Inflammatory macrophage (primary cell): ENCODE results near the gene DIO2.

Experiments
- DNase-seq, 2 donors: peaks; one replicate each; pipeline ENCODE4 v3.0.0-alpha.2; 2020 to 2022
- total RNA-seq, 18 experiments: gene quantifications; one replicate each; lab custom pipeline; 2026; ENCODE audit warnings: mixed read lengths in 6 of 18, inconsistent platforms in 2 of 18; lab: John Stamatoyannopoulos, UW

The DIO2 gene
- total RNA-seq = 0 to 0.21 (median 0.04) reads per million in 18 experiments

DNA sequence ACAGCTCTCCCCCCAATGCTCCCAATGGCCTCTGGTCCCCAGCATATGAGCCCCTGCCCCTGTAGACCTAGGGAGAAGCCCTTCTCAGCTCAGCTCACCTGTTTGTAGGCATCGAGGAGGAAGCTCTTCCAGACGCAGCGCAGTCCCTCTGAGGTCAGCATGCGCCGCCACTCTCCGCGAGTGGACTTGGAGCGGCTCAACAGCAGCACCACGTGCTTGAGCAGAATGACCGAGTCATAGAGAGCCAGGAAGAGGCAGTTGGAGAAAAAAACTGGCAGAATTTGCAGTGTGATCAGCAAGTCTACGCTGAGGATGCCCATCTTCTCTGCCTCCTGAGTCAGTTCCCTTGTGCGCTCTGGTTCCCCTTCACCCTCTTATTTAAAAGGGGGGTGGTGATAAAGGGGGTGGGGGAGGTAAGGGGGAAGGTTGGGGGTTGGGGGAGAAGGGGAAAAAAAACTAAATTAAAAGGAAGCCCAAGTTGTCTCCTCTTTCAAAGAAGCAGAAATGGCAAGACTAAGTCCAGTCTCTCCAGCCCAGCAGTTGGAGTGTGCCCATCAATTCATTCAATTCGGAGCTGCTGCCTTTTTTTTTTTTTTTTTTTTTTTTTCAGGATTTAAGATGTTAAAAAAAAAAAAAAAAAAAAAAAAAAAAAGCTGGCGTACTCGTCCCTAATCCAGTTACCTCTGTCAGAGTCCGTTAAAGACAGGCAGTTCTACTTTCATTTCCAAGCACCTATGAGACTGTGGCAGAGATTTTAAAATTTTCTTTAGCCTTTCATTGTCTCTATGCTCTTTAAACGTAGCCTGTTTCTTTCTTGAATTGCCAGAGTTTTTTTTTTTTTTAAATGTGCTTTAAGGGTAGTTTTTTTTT is at the start of gene DIO2:
DIO2 (minus strand) TSS at position 352 of the 870 bp plus-strand sequence; CDS start at position 320, 32 bp downstream.
- no peak for DNase-seq

DNA sequence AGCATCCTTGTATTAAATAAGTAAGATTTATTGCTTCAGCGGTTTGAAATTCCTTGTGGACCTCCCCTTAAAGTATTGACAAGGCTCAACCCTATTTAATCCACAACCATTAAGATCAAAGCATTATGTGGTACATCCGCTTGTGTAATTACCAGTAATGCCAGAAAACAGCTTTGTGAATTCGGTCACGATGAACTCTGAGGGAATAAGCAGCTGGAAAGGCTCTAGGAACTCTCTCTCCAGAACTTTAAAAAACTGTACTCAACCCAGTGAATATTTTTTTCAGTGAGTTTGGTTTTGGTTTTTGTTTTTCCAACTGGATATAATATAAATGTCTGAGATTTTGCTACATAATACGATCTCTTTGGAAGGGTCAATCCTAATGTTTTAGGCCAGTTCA is 49.3 kb upstream of the DIO2 start:
- DNase-seq = no peak

DNA sequence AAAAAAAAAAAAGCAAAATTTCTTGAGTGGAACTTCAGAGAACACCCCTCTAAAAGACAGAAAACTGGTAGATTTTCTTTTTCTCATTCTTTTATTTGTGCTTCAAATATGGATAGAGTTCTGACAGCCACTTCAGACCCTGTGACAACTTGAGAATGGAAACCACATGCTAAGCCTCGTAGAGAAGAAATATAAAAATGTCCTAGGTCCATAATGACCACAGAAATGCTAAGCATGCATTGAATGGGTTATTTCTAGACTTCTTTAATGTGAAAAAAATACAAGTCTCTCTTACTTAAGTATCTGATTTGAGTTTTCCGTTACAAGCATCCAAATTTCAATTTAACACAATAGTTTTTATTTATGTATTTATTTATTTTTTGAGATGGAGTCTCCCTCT is 28.3 kb upstream of the DIO2 start:
- no peak for DNase-seq

DNA sequence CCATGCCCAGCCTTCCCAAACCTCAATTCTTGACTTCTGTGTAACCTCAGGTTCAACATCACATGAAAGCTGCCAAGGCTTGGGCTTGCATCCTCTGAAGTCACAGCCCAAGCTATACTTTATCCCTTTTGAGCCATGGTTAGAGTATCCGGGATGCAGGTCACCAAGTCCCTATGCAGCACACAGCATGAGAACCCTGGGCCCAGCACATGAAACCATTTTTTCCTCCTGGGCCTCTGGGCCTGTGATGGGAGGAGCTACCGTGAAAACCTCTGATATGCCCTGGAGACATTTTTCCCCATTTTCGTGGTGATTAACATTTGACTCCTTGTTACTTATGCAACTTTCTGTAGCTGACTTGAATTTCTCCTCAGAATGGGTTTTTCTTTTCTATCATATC is 25.8 kb upstream of the DIO2 start:
- DNase-seq = no peak

DNA sequence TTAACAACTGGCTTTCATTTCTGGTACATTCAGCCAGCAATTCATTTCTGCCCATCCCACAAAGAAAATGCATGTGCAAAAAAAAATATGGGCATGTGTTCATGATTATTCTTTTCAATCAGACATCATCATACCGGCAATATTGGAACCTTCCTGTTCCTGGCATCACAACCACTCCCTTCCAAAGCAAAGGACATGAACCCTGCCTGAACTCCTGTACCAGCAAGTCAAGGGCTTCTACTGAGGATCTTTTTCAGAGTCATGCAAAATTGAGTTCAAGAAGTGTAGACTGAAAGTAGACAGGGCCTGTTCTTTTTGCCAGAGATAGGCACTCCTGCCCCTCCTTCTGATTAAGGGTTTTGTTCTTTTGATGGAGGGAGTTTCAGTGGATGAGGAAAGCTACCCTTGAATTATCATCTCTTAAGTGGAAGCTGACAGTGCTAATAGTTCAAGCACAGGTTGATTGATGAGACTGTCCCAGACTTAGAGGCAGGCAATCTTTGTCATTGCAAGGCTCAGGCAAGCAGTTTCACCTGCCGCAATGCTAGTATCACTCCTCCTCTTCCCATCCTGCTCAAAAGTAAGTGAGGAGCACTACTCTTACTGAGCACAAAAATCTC is 22.3 kb upstream of the DIO2 start:
- DNase-seq = no peak

DNA sequence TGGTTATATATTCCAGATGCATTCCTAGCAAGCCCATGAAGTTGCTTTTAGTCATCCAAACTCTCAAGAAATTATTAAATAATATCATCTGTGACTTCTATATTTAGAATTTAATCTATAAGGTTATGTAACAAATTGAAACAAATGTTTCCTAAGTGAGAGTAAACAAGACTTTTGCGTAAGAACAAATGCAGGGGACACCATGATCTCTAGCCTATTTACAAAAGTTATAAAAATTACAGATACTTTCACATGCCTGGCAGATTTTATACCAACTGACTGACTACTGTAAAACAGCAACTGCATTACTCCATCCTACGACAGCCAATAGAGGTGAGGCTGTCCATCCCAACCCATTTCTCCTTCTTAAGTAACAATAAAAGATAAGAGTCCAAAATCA is 20.4 kb upstream of the DIO2 start:
- no peak for DNase-seq

DNA sequence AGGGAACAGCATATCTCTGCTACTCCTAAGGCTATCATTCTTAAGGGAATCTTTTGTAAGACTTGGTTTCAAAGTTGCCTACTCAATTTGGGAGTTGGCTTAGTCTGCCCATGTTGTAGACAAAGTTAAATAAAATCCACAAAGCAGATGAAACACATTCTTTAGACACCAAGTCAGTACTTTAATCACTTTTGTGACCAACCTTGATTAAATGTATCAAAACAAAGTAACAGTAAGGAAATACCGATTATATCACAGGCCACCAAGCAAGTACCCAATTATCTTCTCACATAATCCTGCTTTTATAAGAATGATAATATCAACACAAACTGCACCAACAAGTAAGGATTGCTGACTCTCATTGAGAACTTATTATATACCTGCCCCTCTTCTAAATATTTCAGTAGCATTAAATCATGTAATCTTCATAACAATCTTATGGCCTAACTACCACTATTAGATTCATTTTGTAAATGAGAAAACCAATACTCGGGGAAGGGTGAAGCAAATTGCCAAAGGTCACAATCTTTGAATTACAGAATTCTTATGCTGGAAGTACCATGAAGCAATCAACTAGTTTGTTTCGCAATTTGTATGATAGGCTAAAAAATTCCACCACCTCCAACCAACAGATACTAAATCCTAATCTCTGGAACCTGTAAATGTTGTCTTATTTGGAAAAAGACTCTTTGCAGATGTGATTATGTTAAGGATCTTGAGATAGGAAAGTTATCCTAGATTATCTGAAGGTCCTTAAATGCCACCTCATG is 12.6 kb upstream of the DIO2 start:
- DNase-seq = no peak

DNA sequence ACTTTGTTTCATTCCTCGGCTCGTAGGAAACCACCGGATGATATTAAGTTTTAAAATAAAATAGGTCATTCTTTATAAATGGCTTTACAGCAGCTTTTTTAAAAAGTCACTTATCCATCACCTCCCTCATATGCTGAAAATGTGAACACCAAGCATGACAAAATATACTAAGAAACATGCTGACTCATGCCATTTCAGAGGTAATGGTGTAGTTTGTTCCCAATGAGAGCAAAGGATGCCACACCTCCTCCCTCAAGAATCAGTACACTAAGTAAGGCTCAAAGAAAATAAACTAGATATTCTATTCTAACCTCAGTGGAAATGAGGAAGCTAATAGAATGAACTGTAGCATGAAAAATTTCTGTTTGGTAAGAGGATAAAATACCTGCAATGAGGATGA is 5.5 kb upstream of the DIO2 start:
- no peak for DNase-seq

DNA sequence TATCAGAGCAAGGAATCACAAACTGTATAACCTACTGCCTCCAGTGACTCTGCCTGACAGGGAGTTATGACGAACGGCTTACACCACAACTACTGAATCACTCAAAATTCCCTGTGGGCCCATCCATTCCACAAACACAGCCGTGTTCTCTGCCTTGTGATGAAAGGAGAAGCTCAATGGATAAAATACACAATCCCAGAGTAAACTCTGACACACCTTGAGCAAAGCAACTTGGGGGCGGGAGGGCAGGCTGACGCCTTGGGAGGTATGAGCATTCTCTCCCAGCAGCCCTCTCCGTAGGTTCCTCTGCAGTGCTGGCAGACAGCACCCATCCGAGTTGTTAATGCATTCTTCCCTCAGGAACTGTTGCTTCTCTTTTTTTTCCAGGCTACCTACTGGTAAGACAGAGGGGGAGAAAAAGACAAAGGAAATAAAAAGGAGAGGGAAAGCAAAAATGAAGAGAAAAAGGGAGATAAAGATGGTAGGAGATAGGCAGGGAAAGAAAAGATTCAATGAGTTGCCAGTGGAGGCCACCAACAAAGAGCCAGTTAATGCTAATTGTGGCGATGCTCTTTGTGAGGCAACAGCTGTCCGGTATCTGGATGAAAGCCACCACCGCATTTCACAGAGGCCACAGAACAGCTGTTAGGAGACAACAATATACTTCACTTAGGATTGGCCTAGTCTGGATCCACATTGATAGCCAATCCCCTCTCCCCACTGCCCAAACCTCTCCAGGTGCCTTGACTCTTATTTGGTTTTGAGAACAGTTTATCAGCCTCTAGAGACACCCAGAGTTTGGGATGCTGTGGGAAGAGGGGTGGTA is 4.7 kb upstream of the DIO2 start:
- no peak for DNase-seq

DNA sequence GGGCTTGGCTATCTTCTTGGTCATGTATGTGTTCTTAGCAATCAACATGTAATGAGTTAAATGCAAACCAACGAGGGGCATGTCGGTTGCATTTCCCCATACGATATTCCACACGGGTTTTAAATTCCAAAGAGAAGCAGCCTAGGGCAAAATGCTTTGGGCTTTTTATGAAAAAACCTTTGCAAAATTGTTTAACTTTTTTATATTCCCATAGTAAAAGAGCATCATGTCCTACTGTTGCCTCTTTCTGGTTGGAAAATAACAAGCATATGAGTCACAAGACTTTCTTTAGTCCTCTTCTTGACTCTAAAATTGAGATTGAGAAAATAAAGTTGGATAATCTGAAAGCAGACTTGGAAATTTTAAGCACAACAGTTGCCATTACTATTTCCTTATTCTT is 3.8 kb upstream of the DIO2 start:
- DNase-seq = no peak

DNA sequence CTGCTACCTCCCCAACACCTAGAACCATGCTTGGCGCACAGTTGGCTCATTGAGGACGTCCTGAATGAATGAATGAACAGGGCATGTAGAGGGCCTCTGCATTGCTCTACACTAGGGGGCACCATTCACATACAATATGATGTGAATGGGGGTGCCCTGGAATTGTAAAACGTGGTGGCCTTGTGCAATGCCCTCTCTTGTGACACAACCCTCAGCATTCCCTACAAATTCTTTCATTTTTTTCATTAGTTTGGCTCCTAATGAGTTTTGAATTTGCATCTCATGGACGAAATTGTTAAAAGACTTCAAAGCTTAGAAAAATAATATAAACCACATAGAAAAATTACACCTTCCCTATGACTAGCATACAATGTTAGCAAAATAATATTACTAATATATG is 2.3 kb upstream of the DIO2 start:
- DNase-seq = peak; percentile 4 to 41

DNA sequence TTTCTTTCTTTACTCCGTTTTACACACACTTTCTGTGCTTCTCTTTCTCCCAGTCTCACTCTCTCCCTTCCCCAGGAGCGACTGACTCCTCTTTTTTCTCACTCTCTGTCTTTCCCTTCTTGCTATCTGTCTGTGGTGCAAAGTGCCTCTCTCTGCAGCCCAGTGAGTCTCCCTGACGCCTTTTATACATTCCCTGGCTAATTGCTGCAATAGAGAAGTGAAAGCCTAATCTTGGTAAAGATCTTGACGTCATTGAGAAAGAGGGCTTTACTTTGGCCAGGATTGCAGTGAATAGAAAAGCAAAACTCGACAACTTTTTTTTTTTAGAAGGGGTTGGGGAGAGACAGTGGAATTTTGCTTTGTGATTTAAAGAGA is 706 bp upstream of the DIO2 start:
- DNase-seq = peak; percentile 4 to 28

DNA sequence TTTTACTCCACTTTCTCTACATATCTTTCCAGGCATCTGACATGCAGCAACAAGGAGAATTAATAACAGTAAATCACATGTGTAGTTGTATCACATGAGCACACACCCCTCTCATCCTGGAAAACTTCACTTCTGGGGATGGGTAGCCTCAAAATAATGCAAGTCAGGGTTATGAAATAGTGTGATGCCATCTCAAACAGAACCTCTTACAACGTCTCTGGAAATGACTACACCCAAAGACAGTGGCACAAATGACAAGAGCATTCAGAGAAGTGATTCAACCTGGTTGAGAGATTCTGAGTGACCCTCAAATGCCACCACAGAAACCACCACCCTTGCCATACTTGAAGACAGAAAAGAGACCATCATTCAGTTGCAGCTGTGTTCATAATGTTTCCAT is 2.8 kb downstream of the DIO2 start:
- DNase-seq = no peak

DNA sequence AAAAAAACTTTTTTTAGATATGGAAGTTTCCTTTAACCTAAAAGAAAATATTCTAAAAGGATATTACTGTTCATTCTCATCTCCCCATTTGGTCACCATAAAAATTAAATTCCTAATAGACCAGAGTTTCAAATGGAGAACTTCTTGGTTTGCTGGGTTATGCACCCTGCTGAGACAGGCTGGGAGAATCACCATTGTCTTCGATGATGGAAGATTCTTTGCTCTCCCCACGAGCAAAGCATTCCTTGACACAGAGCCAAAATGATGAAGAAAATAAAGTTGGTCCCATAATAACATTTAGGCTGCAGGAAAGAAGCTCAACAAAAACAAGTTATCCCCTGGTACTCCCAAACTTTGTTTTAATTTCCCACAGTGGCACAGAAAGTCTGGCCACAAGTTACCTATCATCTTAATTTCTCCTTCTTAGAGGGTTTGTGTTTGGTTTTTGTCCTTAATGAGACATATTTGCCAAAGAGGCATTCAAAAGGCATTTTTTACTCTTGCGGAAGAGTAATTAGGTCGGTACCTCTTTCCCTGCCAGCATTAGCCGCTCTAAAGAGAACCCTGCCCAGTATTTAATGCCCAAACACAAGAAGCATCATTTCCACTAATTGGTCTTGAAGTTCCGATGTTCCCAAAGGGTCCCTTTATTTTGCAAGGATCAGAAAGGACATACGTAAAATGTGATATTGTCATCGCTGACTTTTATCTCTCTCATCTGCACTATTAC is 4.8 kb downstream of the DIO2 start:
- DNase-seq = no peak

DNA sequence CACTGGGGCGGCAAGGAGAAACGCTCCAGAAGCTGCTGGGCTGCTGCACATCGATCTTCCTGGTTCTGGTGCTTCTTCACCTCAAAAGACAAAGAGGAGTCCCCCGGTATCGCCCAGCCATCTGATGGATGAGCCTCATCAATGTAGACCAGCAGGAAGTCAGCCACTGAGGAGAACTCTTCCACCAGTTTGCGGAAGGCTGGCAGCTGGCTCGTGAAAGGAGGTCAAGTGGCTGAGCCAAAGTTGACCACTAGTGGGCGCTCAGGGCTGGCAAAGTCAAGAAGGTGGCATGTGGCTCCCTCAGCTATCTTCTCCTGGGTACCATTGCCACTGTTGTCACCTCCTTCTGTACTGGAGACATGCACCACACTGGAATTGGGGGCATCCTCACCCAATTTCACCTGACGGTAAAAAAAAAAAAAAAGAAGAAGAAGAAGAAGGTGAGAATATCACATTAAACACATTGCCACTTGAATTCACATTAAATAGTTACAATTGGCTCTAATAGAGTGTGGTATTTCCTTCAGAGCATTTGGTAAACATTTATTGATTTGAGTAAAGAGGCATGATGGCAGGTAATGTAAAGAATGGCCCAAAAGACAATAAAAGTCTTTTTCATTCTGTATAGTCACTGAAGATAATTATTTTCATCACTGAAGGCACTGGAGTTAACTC is 8.3 kb downstream of the DIO2 start:
- peak; percentile 29 to 38 for DNase-seq

DNA sequence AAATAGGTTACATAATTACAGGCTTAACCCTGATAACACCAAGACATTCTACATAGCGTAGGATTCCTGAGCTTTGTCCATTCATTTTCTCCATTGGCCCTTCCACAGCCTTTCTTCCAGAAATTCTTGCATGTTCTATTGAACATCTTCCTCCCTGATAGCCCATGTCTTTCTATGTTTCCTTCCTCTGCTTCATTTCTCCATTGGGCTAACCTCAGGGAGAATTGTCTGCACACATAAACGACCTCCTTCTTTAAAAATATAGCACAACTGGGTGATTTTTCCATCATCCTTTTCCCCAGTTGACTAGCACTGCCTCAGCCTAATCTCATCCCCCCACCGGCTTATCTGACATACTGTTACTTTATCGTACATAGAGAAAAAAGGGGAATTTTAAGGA is 11.2 kb downstream of the DIO2 start:
- DNase-seq = no peak

DNA sequence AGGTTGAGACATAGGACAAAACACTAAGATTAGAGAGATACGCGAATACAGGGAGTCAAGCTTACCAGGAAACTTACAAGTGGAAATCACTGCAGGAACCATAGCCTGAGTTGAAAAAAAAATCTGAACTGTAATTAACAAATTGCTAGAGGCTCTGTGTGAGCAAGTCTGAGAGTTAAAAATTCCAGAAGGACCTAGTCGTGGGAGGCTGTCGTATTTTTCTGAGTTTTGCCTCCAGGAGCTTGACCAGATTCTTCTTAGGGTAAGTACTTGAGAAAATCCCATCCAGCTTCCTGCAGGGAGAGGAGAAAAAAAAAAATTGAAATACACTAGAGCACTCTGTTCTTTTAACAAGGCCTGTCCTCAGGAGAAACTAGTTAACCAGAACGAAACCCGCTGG is 22.7 kb downstream of the DIO2 start:
- no peak for DNase-seq

DNA sequence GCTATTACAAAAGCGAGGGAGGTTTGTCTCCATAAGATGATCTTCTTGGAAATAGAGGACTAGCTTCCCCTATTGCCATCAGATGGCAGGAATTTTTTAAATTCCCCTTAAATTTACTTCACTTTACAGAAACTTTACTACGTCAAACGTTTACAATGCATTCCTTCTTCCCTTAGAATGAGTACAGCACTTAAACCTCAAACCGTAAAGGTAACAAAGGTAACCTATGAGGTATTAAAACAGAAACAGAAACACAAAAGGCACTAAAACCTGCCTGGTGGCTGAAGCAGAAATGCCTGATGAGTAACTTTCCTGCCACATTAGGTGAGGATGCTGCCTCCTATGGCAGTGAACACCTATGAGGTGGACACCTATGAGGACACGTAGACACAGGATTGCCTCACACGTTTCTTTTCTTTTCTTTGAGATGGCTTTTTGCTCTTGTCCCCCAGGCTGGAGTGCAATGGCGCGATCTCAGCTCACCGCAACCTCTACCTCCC is 25.0 kb downstream of the DIO2 start:
- no peak for DNase-seq

DNA sequence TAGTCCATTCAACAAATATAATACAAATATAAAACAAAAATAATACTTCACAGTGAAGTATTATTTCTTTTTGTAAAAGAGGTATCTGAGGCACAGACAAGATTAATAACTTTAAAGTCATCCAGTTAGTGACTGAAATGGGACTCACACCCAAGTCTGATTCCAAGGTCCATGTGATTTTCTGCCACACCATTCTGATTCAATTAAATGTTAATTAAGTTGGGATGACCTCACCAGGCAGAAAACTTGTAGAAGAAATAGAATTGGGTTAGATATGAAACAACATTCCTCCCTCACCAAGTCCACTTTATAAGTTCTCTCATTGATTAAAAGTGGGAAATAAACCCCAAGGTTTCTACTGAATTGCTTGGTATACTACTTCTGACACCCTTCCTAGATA is 34.4 kb downstream of the DIO2 start:
- no peak for DNase-seq

DNA sequence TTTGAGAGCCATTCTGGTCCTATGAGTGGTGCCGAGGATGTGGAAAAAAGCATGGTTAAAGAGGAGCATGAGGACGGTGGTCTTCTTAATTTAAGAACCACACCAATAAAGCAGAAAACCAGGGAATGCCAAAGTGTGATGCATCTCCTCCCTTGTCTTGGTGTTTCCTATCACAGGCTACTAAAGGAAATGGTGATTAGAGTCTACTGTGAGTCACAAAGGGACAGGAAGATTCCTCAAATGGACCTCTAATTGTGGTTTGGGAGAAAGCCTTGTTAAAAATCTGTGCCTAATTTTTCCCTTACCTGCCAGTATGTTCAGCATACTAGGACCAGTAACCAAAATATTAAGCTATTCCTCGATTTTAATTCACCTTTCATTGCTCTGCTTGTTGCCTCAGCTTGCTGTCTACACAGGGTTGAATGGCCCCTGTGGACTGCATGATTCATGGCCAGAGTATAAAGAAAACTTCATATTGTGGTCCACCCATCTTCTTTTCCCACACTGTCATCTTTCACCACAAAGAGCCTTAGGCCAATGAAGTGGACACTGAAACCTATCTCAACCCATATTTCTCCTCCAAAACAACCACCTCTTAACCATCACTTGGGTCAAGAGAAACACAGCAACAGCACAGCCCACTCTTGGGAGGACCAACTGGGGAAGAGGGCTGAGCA is 38.8 kb downstream of the DIO2 start:
- no peak for DNase-seq
